ENCODE measurements around the gene TTPAL. TPM values are rescaled to one million over a fixed set of nuclear protein-coding genes. Genes with fewer than 3 reads are reported as not detected.

Gene TTPAL
- total RNA-seq, 1 experiment from 2014 or later, result 14.1 TPM

GRCh38 chr20:44521484-44522481, 46.1 kb downstream of the TTPAL start, which contains the start of gene SERINC3:
Gene SERINC3, minus strand, starts transcription at chr20:44522070. Its CDS starts 119 bp downstream, at chr20:44521951.
- no peaks in the 10 kb centered on the region for H3K9me3 ChIP-seq (replicated peaks)
- H3K36me3 ChIP-seq, result no peaks in the 10 kb centered on the region
- peak; percentile 93 to 95 for DNase-seq
- peak within 1 kb of the TSS; percentile 48 for H3K27ac ChIP-seq
- no peaks in the 10 kb centered on the region for H3K4me1 ChIP-seq
- peak within 1 kb of the TSS; percentile 78 for H3K4me3 ChIP-seq
- H3K27me3 ChIP-seq, result no peaks in the 10 kb centered on the region

GRCh38 chr20:44522841-44523240, 47.2 kb downstream of the TTPAL start:
- Histone ChIP-seq H3K4me1 (no peaks in the 10 kb centered on the region), H3K4me3 (no peak overlapping the region), H3K36me3 (no peaks in the 10 kb centered on the region), H3K27ac (no peak overlapping the region), H3K27me3 (peaks cover under 1% of the 10 kb centered on the region; the same call in 1 of the 2 replicates), H3K9me3 (replicated peaks) (no peaks in the 10 kb centered on the region)
- no peak for DNase-seq

GRCh38 chr20:44523746-44524145, 48.1 kb downstream of the TTPAL start:
- DNase-seq, result no peak
- H3K4me3 ChIP-seq, result no peak overlapping the region
- H3K36me3 ChIP-seq, result no peaks in the 10 kb centered on the region
- no peaks in the 10 kb centered on the region for H3K9me3 ChIP-seq (replicated peaks)
- no peaks in the 10 kb centered on the region for H3K4me1 ChIP-seq
- H3K27me3 ChIP-seq, result peaks cover 4% of the 10 kb centered on the region; the same call in 1 of the 2 replicates
- H3K27ac ChIP-seq, result no peak overlapping the region

GRCh38 chr20:44526129-44526528, 50.5 kb downstream of the TTPAL start:
- H3K27ac ChIP-seq, result no peak overlapping the region
- DNase-seq, result no peak
- H3K4me3 ChIP-seq, result no peak overlapping the region

GRCh38 chr20:44527716-44528199, 52.1 kb downstream of the TTPAL start:
- Histone ChIP-seq H3K27me3 (peaks cover 23% of the 10 kb centered on the region), H3K9me3 (replicated peaks) (no peaks in the 10 kb centered on the region), H3K36me3 (no peaks in the 10 kb centered on the region), H3K4me1 (no peaks in the 10 kb centered on the region), H3K27ac (no peak overlapping the region), H3K4me3 (no peak overlapping the region)
- no peak for DNase-seq

More at GRCh38 chr20:44526129-44526528, 50.5 kb downstream of the TTPAL start:
- H3K9me3 ChIP-seq (replicated peaks), result no peaks in the 10 kb centered on the region
- H3K27me3 ChIP-seq, result peaks cover 16% of the 10 kb centered on the region
- H3K4me1 ChIP-seq, result no peaks in the 10 kb centered on the region
- H3K36me3 ChIP-seq, result no peaks in the 10 kb centered on the region

GRCh38 chr20:44528309-44528708, 52.6 kb downstream of the TTPAL start:
- Histone ChIP-seq H3K4me3 (no peak overlapping the region), H3K27me3 (peaks cover 26% of the 10 kb centered on the region), H3K27ac (no peak overlapping the region), H3K4me1 (no peaks in the 10 kb centered on the region), H3K9me3 (replicated peaks) (no peaks in the 10 kb centered on the region), H3K36me3 (no peaks in the 10 kb centered on the region)
- DNase-seq, result no peak

- H3K36me3 ChIP-seq, result no peaks in the 10 kb centered on the region
- peaks cover 37% of the 10 kb centered on the region for H3K27me3 ChIP-seq
- H3K4me3 ChIP-seq, result no peak overlapping the region; the same call in 1 of the 2 replicates
- no peak for DNase-seq
- H3K27ac ChIP-seq, result no peak overlapping the region
- no peaks in the 10 kb centered on the region for H3K9me3 ChIP-seq (replicated peaks)
- H3K4me1 ChIP-seq, result no peaks in the 10 kb centered on the region
Measured at GRCh38 chr20:44532259-44532980, 56.7 kb downstream of the TTPAL start.

- Histone ChIP-seq H3K4me3 (no peak overlapping the region), H3K27me3 (peaks cover 35% of the 10 kb centered on the region), H3K9me3 (replicated peaks) (no peaks in the 10 kb centered on the region), H3K27ac (no peak overlapping the region), H3K4me1 (no peaks in the 10 kb centered on the region), H3K36me3 (no peaks in the 10 kb centered on the region)
- DNase-seq, result no peak
Measured at GRCh38 chr20:44532981-44533331, 57.3 kb downstream of the TTPAL start.

GRCh38 chr20:44533928-44534327, 58.3 kb downstream of the TTPAL start:
- no peak for DNase-seq
- Histone ChIP-seq H3K36me3 (no peaks in the 10 kb centered on the region), H3K4me1 (no peaks in the 10 kb centered on the region), H3K9me3 (replicated peaks) (no peaks in the 10 kb centered on the region), H3K27ac (no peak overlapping the region), H3K4me3 (no peak overlapping the region), H3K27me3 (peaks cover 32% of the 10 kb centered on the region)

- DNase-seq, result no peak
- no peaks in the 10 kb centered on the region for H3K4me1 ChIP-seq
- H3K4me3 ChIP-seq, result no peak overlapping the region
- no peaks in the 10 kb centered on the region for H3K36me3 ChIP-seq
- no peak overlapping the region for H3K27ac ChIP-seq
- no peaks in the 10 kb centered on the region for H3K9me3 ChIP-seq (replicated peaks)
- H3K27me3 ChIP-seq, result peaks cover 26% of the 10 kb centered on the region
Measured at GRCh38 chr20:44536175-44536574, 60.5 kb downstream of the TTPAL start.

GRCh38 chr20:44537993-44538392, 62.3 kb downstream of the TTPAL start:
- Histone ChIP-seq H3K4me1 (no peaks in the 10 kb centered on the region), H3K9me3 (replicated peaks) (no peaks in the 10 kb centered on the region), H3K27ac (no peak overlapping the region), H3K4me3 (no peak overlapping the region), H3K36me3 (no peaks in the 10 kb centered on the region), H3K27me3 (peaks cover 30% of the 10 kb centered on the region)
- DNase-seq, result no peak

GRCh38 chr20:44540834-44541233, 65.2 kb downstream of the TTPAL start:
- Histone ChIP-seq H3K4me1 (no peaks in the 10 kb centered on the region), H3K36me3 (no peaks in the 10 kb centered on the region), H3K27me3 (peaks cover 32% of the 10 kb centered on the region), H3K27ac (no peak overlapping the region), H3K4me3 (no peak overlapping the region), H3K9me3 (replicated peaks) (no peaks in the 10 kb centered on the region)
- no peak for DNase-seq

- DNase-seq, result no peak
- Histone ChIP-seq H3K27me3 (peaks cover 37% of the 10 kb centered on the region), H3K36me3 (no peaks in the 10 kb centered on the region), H3K4me3 (no peak overlapping the region), H3K27ac (no peak overlapping the region), H3K9me3 (replicated peaks) (no peaks in the 10 kb centered on the region), H3K4me1 (no peaks in the 10 kb centered on the region)
Measured at GRCh38 chr20:44541992-44542391, 66.3 kb downstream of the TTPAL start.

- no peak for DNase-seq
- peaks cover 43% of the 10 kb centered on the region for H3K27me3 ChIP-seq
- H3K4me3 ChIP-seq, result no peak overlapping the region
- no peaks in the 10 kb centered on the region for H3K4me1 ChIP-seq
- H3K9me3 ChIP-seq (replicated peaks), result no peaks in the 10 kb centered on the region
- H3K36me3 ChIP-seq, result no peaks in the 10 kb centered on the region
- H3K27ac ChIP-seq, result no peak overlapping the region
Measured at GRCh38 chr20:44542890-44543289, 67.2 kb downstream of the TTPAL start.

- Histone ChIP-seq H3K27me3 (peaks cover 43% of the 10 kb centered on the region), H3K4me3 (no peak overlapping the region), H3K36me3 (no peaks in the 10 kb centered on the region), H3K9me3 (replicated peaks) (no peaks in the 10 kb centered on the region), H3K27ac (no peak overlapping the region), H3K4me1 (no peaks in the 10 kb centered on the region)
- DNase-seq, result no peak
Measured at GRCh38 chr20:44543358-44543757, 67.7 kb downstream of the TTPAL start.
